GM18870 (cell line): ENCODE measurements around the gene FOXM1.
"Not testable (repeated sequence)": the region's sequence is repeated elsewhere in the genome, so short reads cannot be mapped to it uniquely, and the experiment has no call there.

ENCODE experiments used
- ATAC-seq: cut with Tn5 transposase; IDR thresholded peaks from one replicate; pipeline ENCODE4 v1.9.1; 2021; ENCODE audit warnings: moderate library complexity; ENCODE audit not compliant: unreplicated experiment

The FOXM1 gene

DNA sequence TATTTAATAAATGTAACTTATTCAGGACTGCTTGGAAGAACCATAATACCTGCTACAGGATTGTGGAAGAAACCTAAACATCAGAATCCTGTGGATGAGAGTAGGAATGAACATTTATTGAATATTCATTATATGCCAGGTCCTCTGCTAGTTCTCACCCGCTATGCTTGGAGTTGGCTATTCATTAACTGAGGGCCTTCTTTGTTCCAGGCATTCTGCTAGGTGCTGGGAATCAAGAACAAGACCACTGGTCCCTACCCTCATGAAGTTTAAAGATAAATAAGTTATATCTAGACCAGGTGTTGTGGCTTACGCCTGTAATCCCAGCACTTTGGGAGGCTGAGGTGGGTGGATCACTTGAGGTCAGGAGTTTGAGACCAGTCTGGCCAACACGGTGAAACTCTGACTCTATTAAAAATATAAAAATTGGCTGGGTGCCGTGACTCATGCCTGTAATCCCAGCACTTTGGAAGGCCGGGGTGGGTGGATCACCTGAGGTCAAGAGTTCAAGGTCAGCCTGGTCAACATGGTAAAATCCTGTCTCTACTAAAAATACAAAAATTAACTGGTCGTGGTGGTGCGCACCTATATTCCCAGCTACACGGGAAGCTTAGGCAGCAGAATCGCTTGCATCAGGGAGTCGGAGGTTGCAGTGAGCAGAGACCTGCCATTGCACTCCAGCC is 9.9 kb upstream of the FOXM1 start:
- ATAC-seq: no peak

DNA sequence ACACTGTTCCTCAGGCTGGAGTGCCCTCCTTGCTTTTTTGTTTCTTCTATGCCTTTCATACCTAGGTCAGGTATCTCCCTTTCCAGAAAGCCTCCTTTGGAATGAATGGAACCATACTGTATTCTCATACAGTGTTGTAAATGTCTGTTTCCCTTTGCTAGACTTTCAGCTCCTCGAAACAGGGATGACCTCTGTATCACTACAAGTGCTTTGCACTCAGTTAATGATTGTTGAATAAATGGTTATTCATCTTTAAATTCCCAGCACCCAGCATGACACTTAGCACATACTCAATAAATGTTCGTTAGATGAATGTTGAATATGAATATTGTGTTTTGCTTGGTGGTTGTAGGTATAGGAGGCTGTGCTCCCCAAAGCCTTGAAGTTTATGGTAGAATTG is 7.8 kb upstream of the FOXM1 start:
- no peak for ATAC-seq

DNA sequence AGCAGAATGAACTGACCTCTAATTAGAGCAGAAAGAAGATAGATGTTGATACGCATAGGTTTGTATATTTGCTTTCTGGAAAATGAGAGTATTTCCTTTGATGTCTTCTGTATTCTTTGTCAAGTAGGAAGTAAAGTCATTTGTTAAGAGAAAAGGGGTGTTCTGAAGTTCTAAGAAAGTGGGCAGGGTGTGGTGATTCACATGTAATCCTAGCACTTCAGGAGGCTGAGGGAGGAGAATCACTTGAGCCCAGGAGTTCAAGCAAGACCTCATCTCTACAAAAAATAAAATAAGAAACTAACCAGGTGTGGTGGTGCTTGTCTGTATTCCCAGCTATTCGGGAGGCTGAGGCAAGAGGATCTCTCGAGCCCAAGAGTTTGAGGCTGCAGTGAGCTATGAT is 2.9 kb upstream of the FOXM1 start:
- no peak for ATAC-seq

DNA sequence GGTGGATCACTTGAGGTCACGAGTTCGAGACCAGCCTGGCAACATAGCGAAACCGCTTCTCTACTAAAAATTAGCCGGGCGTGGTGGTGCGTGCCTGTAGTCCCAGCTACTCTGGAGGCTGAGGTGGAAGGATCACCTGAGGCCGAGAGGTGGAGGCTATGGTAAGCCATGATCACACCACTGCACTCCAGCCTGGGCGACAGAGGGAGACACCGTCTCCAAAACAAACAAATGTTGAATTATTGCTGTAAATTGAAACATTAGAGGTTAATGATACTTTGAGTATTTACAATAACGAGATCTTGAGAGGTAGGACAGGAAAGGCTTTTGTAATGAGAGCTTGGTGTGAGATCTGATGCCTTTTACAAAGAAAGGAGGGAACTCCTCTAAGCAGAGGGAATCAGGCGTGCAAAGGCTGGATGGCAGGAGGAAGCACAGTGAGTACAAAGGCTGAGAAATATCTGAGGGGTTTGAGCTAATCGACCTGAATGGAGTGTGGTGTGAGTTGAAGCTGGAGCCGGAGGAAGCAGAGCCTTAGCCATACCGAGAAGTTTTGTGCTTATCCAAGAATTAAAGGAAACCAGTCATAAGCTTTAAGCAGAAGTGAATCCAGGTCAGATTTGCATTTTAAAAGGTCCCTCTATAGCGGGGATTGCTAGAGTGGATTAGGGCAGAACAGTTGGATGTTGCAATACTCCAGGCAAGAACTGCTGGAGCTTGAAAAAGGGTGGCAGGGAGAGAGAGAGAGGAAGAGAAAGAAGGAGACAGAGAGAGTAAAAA is 1.2 kb upstream of the FOXM1 start:
- no peak for ATAC-seq

- no peak for ATAC-seq
Observed at GRCh38 chr12:2876431-2877046, 435 bp downstream of the FOXM1 start.

GRCh38 chr12:2868986-2869632 is 7.9 kb downstream of the FOXM1 start:
- ATAC-seq: not testable (repeated sequence)

DNA sequence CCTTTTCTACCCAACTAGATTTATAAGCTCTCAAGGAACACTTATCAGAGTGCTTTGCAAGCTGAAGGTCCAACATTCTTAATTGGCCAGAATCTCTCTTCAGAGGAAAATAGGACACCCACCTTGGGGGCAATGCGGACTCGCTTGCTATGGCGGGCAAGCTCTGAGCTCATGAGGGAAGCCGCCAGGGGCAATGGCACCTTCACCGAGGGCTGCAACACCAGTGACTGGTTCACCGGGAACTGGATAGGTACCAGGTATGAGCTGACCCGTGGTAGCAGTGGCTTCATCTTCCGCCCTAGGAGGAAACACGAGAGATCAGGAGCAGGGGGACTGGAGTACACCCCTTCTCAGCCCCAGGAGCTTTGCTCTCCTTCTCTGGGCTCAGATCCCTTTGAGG is 12.8 kb downstream of the FOXM1 start:
- ATAC-seq: no peak

GRCh38 chr12:2863402-2863801 is 13.6 kb downstream of the FOXM1 start:
- ATAC-seq: not testable (repeated sequence)

GRCh38 chr12:2862876-2863275 is 14.1 kb downstream of the FOXM1 start:
- no peak for ATAC-seq

GRCh38 chr12:2860170-2860569 is 16.8 kb downstream of the FOXM1 start:
- ATAC-seq: no peak

- no peak for ATAC-seq
Observed at GRCh38 chr12:2858944-2859421, 18.0 kb downstream of the FOXM1 start.

- no peak for ATAC-seq
Observed at GRCh38 chr12:2858334-2858733, 18.6 kb downstream of the FOXM1 start.

- ATAC-seq: no peak
Observed at GRCh38 chr12:2857576-2857975, 19.4 kb downstream of the FOXM1 start.

DNA sequence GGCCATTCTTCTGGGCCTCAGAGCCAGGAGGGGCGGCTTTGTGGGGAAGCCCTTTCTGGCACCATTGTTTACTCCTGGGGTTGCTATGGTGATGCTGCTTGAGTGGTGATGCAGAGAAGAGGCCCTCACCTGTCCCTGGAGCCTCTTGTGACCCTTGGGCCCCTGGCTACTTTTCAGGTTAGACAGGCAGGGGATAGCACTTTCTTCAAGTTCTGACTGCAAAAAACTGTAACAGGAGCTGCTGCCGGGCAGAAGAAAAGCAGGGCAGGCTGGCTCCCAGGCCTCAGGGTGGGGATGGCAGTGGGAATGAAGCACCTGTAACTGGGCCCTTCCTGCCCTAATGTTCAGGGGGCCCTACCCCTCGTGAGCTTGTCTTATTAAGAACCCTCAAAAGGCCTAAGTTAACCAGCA is 19.9 kb downstream of the FOXM1 start, which contains the start of gene TEX52:
TEX52 (minus strand) TSS at position 19 of the 411 bp plus-strand sequence; CDS start at position 6, 13 bp downstream.
- ATAC-seq: no peak

DNA sequence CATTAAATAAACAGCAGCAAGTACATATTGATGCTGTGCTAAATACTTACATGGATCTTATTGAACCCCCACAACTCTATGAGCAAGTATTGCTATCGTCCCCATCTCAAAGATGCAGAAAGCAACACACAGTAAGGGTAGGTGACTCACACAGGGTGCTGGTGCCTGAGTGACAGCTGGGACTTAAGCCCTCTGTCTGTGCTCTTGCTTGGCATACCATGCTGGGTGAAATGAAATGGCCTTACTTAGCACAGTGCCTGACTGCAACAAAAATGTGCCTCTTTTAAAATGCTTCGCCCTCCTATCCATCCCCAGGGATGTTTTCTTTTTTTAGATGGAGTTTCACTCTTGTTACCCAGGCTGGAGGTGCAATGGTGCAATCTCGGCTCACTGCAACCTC is 20.9 kb downstream of the FOXM1 start:
- no peak for ATAC-seq

DNA sequence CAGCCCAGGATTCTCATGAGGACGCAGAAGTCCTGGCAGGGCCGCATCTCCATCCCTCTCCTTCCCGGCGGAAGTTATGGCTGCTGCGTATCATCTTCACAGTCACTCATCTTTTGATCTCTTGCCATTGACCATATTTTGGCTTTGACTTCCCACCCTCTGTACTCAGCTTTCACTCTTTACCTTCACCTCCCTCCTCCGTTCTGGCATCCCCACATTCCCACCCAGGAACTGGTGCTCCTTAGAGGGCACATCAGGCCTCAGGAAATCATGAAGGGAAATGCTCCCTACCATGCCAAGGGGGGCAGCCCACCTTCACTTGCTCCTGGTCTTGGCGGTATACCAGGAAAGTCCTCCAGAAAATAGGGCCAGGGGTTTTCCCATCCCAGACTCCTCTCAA is 21.4 kb downstream of the FOXM1 start:
- ATAC-seq: no peak

- no peak for ATAC-seq
Observed at GRCh38 chr12:2854669-2855453, 22.1 kb downstream of the FOXM1 start.

- no peak for ATAC-seq
Observed at GRCh38 chr12:2853626-2854025, 23.3 kb downstream of the FOXM1 start.

- no peak for ATAC-seq
Observed at GRCh38 chr12:2851931-2852330, 25.0 kb downstream of the FOXM1 start.

- ATAC-seq: no peak
Observed at GRCh38 chr12:2845280-2845679, 31.7 kb downstream of the FOXM1 start.

- no peak for ATAC-seq
Observed at GRCh38 chr12:2844786-2845185, 32.2 kb downstream of the FOXM1 start.
